ENCODE data around the gene ZBTB21.

The ZBTB21 gene

DNA sequence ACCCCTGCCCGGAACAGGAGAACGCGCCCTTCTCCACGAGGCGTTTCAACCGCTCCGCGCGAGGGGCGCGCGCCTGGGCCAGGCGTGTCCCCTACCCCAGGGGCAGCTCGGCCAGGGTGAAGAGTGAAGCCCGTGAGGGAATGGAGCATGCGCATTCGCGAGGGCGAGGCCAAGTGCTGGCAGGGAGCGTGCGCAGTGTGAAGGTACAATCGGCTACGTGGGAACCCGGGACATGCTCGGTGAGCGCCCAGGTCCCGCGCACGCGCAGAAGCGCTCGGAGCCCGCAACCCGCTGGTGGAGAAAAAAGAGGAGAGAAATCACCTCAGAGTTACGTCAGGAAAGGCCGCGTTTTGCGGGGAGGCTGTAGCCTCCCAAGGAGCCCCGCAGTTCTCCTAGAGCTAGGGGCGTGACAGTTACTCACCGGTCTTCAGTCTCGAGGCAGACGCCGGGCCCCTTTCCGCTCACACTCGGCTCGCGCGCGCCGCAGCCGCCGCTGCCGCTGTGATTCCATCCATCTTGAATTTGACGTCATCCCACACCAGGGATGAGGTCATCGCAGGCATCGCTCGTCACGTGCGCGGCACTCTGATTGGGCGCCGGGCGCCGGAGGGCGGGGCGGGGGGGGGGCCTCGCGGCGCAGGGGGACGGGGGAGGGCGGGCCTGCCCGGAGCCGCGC lies at the start of gene ZBTB21:
Gene ZBTB21 (minus strand): TSS at position 530 of the 676 bp plus-strand sequence. CDS start 16,265 bp downstream, outside the sequence.
- peak; percentile 99 for DNase-seq

GRCh38 chr21:42059721-42060120 lies 49.6 kb upstream of the ZBTB21 start:
- DNase-seq: no peak

DNA sequence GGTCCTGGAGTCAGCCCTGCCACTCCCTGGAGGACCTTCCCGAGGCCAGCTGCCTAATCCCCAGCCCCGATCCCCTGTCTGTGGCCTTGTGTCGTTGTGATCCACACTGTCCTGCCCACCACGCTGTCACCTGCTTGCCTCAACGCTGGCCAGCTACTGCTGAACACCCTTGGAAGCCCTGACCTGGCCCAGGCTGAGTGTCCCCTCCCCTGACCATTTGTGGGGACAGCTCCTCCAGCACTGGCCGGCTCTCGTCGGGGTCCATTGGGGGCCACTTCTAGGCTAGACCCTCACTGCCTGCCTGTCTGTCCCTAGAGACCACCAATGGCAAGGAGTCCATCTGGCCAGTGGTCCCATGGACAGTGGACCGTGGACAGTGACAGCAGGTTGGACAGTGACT lies 49.0 kb upstream of the ZBTB21 start:
- no peak for DNase-seq

GRCh38 chr21:42058631-42059111 lies 48.5 kb upstream of the ZBTB21 start:
- no peak for DNase-seq

DNA sequence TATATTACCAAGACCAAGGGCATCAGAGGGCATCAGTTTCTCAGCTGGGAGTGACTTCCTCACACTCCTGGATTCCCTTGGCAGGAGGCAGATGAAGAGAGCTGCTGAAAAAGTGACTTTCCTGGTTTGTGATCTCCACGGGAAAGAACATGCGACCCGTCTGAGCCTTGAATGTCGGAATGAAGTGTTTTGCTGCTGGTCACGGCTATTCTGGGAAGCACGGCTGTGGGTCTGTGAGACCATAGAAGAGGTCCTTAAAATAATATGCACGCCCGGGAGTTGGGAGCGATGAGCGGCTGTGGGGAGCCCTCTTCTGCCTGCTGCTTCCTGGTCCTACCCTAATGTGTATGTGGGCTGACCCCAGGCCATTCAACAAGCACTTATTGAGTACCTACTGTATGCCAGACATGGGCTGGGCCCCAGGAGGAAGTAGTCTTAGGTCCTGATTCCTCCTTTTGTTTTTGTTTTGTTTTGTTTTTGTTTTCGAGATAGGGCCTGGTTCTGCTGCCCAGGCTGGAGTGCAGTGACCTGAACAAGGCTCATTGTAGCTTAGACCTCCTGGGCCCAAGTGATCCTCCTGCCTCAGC lies 47.8 kb upstream of the ZBTB21 start:
- no peak for DNase-seq

GRCh38 chr21:42056996-42057689 lies 47.0 kb upstream of the ZBTB21 start:
- no peak for DNase-seq

DNA sequence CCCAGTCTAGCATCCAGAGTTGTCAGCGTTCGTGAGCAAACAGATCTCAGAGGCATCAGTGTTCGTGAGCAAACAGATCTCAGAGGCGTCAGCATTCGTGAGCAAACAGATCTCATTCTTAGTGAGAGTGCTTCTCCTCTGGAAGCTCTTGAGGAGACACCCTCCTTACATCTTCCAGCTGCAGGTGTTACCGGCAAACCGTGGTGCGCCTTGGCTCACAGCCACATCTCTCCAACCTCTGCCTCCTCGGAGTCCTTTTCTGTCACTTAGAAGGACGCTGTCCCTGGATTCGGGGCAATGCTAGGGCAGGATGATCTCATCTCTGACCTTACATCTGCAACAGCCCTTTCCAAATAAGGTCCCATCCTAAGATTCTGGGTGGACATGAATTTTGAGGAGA lies 46.3 kb upstream of the ZBTB21 start:
- no peak for DNase-seq

DNA sequence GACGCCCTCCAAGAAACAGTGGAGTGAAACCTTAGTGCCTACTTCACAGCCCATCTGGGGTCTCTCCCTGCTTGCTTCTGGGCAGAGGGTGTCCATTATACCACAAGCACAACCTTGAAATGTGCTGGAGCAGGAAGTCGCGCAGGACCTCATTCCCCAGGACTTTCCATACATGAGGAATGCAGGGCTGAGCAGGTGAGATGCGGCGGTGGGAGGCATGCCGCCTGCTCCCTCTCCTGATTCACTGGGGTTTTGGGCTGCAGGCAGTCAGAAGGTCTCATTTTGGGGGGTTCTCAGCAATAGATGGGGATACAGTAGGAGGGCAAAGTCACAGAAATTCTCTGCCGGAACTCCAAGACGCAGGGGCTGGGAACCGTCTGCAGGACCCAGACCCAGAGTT lies 45.3 kb upstream of the ZBTB21 start:
- no peak for DNase-seq

GRCh38 chr21:42051788-42052187 lies 41.6 kb upstream of the ZBTB21 start:
- no peak for DNase-seq

GRCh38 chr21:42049578-42050430 lies 39.6 kb upstream of the ZBTB21 start:
- DNase-seq: no peak

DNA sequence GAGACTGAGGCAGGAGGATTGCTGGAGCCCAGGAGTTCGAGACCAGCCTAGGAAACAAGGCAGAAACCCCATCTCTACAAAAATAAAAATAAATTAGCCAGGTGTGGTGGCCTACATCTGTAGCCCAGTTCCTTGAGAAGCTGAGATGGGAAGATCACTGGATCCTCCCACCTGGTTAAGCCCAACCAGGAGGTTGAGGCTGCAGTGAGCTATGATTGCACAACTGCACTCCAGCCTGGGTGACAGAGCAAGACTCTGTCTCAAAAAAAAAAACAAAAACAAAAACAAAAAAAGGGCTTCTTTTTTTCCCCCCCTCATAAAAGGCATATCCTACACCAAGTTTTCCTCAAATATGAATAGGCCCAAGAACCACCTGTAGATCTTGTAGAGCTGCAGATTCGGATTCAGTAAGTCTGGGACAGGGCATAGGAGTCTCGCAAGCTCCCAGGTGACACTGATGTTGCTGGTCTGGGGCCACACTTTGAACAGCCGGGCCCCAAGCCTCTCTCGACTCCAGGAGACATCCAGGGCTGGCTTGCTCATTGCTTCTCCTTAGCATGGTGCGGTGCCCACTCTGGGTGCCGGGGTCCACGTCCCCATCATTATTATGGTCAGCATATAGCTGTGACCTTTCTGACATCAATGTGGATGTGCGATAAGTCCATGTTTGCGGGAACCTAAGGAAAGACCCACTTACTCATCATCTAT lies 38.9 kb upstream of the ZBTB21 start:
- DNase-seq: no peak

GRCh38 chr21:42047821-42048613 lies 37.9 kb upstream of the ZBTB21 start:
- no peak for DNase-seq

DNA sequence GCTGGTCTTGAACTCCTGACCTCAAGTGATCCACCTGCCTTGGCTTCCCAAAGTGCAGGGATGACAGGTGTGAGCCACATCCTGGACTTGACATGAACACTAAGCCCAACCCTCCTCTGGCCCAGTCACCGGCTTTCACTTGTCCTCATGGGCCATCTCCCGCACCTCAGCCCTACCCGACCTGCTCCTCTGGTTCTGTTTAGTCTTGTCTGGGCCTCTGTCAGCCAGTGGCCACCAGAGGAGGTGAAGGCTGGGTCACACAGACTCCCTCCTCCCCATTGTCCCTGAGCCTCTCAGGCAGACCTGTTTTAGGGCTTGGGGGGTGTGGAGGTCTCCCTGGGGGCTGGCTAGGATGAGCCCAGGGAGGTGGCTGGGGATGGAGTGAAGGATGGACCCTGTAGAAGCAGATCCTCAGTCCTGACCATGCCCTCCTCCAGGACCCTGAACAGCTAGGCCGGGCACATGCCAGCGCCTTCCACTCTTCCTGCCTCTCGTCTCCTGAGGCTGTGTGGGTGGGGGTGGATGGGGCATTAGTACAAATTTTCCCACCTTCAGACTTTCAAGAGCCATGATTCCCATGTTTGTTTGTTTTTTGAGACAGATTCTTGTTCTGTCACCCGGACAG lies 34.8 kb upstream of the ZBTB21 start:
- no peak for DNase-seq

GRCh38 chr21:42043961-42044360 lies 33.8 kb upstream of the ZBTB21 start:
- no peak for DNase-seq

DNA sequence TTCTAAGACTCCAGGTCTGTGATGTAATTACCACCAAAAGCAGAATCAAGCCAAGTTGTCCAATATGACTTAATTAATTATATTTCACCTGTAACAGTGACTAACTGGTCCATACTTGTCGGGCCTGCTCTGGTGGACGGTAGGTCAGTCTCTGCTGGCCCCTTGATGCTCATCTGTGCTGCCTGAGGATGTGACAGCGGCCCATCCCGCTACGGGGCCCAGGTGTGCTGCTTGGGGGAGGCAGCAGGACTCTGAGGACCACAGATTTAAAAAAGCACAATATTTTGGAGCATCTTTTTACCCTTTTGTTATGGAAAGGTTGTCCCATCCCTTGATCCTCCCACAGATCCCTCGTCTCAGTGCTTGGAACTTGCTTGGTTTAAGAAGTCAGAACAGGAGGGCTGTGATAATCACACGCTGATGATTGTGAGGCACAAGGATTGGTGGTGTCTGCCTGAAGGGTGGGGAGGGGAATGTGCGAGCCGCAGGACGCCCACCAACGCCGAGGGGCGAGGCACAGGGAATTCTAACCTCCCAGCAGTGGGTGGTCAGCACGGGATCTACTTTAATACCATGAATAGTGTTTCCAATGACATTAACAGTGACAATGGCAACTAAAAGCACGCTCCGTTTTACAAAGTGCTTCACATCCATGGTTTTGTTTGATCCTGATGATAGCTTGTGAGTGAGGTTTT lies 33.2 kb upstream of the ZBTB21 start:
- DNase-seq: no peak

GRCh38 chr21:42042651-42043050 lies 32.5 kb upstream of the ZBTB21 start:
- DNase-seq: no peak

GRCh38 chr21:42041711-42042110 lies 31.6 kb upstream of the ZBTB21 start:
- no peak for DNase-seq

- DNase-seq: no peak
Measured at GRCh38 chr21:42041246-42041645, 31.1 kb upstream of the ZBTB21 start.

GRCh38 chr21:42040411-42041180 lies 30.4 kb upstream of the ZBTB21 start:
- DNase-seq: no peak

- no peak for DNase-seq
Measured at GRCh38 chr21:42039911-42040351, 29.8 kb upstream of the ZBTB21 start.

All from stimulated activated CD8-positive, alpha-beta memory T cell treated with anti-CD3 and anti-CD28 coated beads, Interleukin-4, amount 100 ng/mL, for 48 hours (primary cell).